K562 (cell line): ENCODE results near the gene DGKE. TPM values are rescaled to one million over a fixed set of nuclear protein-coding genes. Genes with fewer than 3 reads are reported as not detected.

Experiments
- CBFA2T3 ChIP-seq: fragments of 450-650 bp; IDR thresholded peaks from 2 replicates; pipeline ENCODE4 v1.6.1; 2017
- CHCHD3 ChIP-seq: fragments of 250-450 bp; sonication (Bioruptor Pico); IDR thresholded peaks from 2 replicates; pipeline ENCODE4 v2.1.2; 2022; ENCODE audit warnings: mild to moderate bottlenecking
- CHD1 ChIP-seq: fragments of 200-600 bp; sonication (generic); IDR thresholded peaks from one replicate; pipeline ENCODE4 v1.6.1; 2012; ENCODE audit warnings: mild to moderate bottlenecking, moderate library complexity, low read length, inconsistent platforms
- FOSL1 ChIP-seq: fragments of 200-800 bp; sonication (Bioruptor generic); conservative IDR thresholded peaks from 2 replicates; pipeline ENCODE4 v1.6.1; 2016; ENCODE audit warnings: missing genetic modification characterization, missing compliant biosample characterization
- MEF2A ChIP-seq: IDR thresholded peaks from 2 replicates; pipeline ENCODE4 v1.6.1; 2011; ENCODE audit warnings: low read depth, mild to moderate bottlenecking, low read length, moderate library complexity; ENCODE audit not compliant: control insufficient read depth
- MTA2 ChIP-seq: fragments of 450-650 bp; IDR thresholded peaks from 2 replicates; pipeline ENCODE4 v1.6.1; 2016; ENCODE audit warnings: low read depth
- NFIC ChIP-seq: fragments of 450-650 bp; IDR thresholded peaks from 2 replicates; pipeline ENCODE4 v1.6.1; 2017; ENCODE audit warnings: mild to moderate bottlenecking, inconsistent platforms
- PHB ChIP-seq: fragments of 250-450 bp; sonication (Bioruptor Pico); IDR thresholded peaks from 2 replicates; pipeline ENCODE4 v1.5.0; 2021
- SIN3A ChIP-seq, 2 experiments: fragments of 150-350 bp in 1 of 2; IDR thresholded peaks; 2 replicates each; pipeline ENCODE4 v1.6.1; 2011 to 2016; ENCODE audit warnings: borderline replicate concordance in 2 of 2, low read depth in 2 of 2, low read length in 2 of 2, mild to moderate bottlenecking in 2 of 2, moderate library complexity in 2 of 2; ENCODE audit not compliant: control insufficient read depth in 1 of 2
- SMAD3 ChIP-seq: fragments of 450-650 bp; formaldehyde crosslinking; conservative IDR thresholded peaks from 2 replicates; pipeline ENCODE4 v1.4.0; 2020; ENCODE audit warnings: mild to moderate bottlenecking
- SPI1 ChIP-seq: IDR thresholded peaks from 2 replicates; pipeline ENCODE4 v1.6.1; 2011; ENCODE audit warnings: low read depth, low read length, control low read depth, borderline replicate concordance
- ZNF239 ChIP-seq: fragments of 250-450 bp; sonication (Bioruptor Pico); IDR thresholded peaks from 2 replicates; pipeline ENCODE4 v1.4.0; 2020; ENCODE audit warnings: mild to moderate bottlenecking
- ZNF583 ChIP-seq: fragments of 250-450 bp; sonication (Bioruptor Pico); IDR thresholded peaks from 2 replicates; pipeline ENCODE4 v1.4.0; 2020
- polyA plus RNA-seq, 8 experiments: library from polyadenylated mRNA; depleted of rRNA in 4 of 8; stranded (reverse) in 5 of 8; unstranded in 3 of 8; fragments of >200 nt; fragmentation: Nextera tagmentation in 2 of 8; fragmentation: Illumina TruSeq in 1 of 8; extraction: Ambion mirVana in 2 of 8; extraction: Trizol in 1 of 8; gene quantifications; 2 replicates each; pipeline versions ENCODE4 v1.2.1 to v1.2.3, GENCODE V29; 2011 to 2014; ENCODE audit warnings: inconsistent platforms in 1 of 8, missing spikeins in 1 of 8
- total RNA-seq, 7 experiments: library from RNA; depleted of rRNA in 6 of 7; stranded (reverse); fragments of >200 nt in 6 of 7; fragmentation: Illumina TruSeq in 2 of 7; extraction: Trizol in 2 of 7; gene quantifications; 2 replicates each; pipeline versions ENCODE4 v1.2.1 to v1.2.3, GENCODE V29; 2011 to 2021; ENCODE audit warnings: low replicate concordance in 1 of 7
- TF ChIP-seq, protein P1 (sequence below): sonication (generic); formaldehyde crosslinking; IDR thresholded peaks from 2 replicates; pipeline ENCODE4 v1.4.0; 2020; ENCODE audit warnings: mild to moderate bottlenecking, missing genetic modification reagents
- TF ChIP-seq, protein P2 (sequence below), 3 experiments: fragments of 200-800 bp in 1 of 3; sonication (Bioruptor generic) in 1 of 3; sonication (generic) in 1 of 3; formaldehyde crosslinking in 1 of 3; IDR thresholded peaks; 2 replicates each; pipeline versions ENCODE4 v1.6.1 to v1.8.0; 2016 to 2022; ENCODE audit warnings: mild to moderate bottlenecking in 2 of 3, missing compliant biosample characterization in 2 of 3, missing genetic modification characterization in 2 of 3, missing genetic modification reagents in 1 of 3
- TF ChIP-seq, protein P3 (sequence below): fragments of 450-650 bp; formaldehyde crosslinking; IDR thresholded peaks from 2 replicates; pipeline ENCODE4 v1.4.0; 2020; ENCODE audit warnings: mild to moderate bottlenecking
- TF ChIP-seq, protein P4 (sequence below): sonication (generic); formaldehyde crosslinking; IDR thresholded peaks from 2 replicates; pipeline ENCODE4 v1.8.1; 2023; ENCODE audit warnings: mild to moderate bottlenecking, missing genetic modification reagents
- TF ChIP-seq, protein P5 (sequence below): sonication (generic); formaldehyde crosslinking; IDR thresholded peaks from 2 replicates; pipeline ENCODE4 v1.9.0; 2022; ENCODE audit warnings: mild to moderate bottlenecking, missing genetic modification reagents

DGKE gene
- total and polyA plus RNA-seq, 9 of the 15 experiments (the other 6 are each of a cell fraction or from before 2014, with no cell fraction given), result 1.3 to 9.9 (median 5.9) TPM

DNA sequence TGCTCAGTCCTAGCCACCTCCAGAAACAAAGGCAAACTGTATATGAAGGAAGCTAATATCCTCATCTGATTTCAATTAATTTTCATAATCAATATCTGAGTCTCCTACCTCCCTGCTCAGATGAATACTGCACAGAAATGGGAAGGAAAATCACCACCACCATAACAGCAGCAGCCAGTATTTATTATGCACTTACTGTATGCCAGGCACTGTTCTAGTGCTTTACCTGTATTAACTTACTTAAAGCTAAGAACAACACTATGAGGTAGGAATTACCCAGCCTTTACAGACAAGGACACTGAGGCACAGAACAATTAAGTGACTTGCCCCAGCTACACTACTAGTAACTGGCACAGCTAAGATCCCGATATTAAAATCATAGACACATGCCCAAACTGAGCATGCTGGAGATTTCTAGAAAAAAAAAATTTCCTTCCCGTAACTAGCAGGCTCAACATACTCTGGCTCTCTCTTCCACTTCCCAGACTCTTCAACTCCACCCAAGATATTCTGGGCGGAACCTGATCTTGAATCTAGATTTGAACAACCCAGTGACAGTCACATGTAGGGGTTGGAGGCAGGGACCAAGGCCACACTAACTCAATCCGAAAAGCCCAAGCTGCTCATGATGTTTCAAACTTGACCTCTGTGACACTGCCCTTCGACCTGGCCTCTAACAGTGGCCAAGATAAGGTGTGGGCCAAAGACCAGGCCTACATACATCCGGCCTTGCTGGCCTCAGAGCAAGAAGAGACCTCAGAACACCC is 76.0 kb downstream of the DGKE start (continued):
- TF ChIP-seq ZNF239 (CRISPR knock-in tag), result peak; percentile 69
- peak; percentile 77; the same call in 1 of the 2 replicates for TF ChIP-seq SMAD3 (CRISPR knock-in tag)
- no peak for TF ChIP-seq MEF2A
- TF ChIP-seq, protein P1, sequence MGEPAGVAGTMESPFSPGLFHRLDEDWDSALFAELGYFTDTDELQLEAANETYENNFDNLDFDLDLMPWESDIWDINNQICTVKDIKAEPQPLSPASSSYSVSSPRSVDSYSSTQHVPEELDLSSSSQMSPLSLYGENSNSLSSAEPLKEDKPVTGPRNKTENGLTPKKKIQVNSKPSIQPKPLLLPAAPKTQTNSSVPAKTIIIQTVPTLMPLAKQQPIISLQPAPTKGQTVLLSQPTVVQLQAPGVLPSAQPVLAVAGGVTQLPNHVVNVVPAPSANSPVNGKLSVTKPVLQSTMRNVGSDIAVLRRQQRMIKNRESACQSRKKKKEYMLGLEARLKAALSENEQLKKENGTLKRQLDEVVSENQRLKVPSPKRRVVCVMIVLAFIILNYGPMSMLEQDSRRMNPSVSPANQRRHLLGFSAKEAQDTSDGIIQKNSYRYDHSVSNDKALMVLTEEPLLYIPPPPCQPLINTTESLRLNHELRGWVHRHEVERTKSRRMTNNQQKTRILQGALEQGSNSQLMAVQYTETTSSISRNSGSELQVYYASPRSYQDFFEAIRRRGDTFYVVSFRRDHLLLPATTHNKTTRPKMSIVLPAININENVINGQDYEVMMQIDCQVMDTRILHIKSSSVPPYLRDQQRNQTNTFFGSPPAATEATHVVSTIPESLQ (CRISPR knock-in tag), result 0 out of 2 replicates have a peak, but pooled peaks have one; percentile 53
- TF ChIP-seq, protein P2, sequence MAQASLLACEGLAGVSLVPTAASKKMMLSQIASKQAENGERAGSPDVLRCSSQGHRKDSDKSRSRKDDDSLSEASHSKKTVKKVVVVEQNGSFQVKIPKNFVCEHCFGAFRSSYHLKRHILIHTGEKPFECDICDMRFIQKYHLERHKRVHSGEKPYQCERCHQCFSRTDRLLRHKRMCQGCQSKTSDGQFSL (CRISPR knock-in tag; IDR thresholded peaks at IDR 0.05), result no peak
- TF ChIP-seq, protein P2 (tag; IDR thresholded peaks at IDR 0.05), result no peak
- TF ChIP-seq PHB, result no peak
- TF ChIP-seq CBFA2T3, result peak; percentile 80
- 0 out of 2 replicates have a peak, but pooled peaks have one; percentile 37 for TF ChIP-seq SPI1
- TF ChIP-seq MTA2, result peak; percentile 55; the same call in 1 of the 2 replicates
- TF ChIP-seq SIN3A (IDR thresholded peaks at IDR 0.05; ENCODE audit: borderline replicate concordance in 2 of 2, control insufficient read depth in 1 of 2, low read depth in 2 of 2, low read length in 2 of 2), result peak in 1 of 2 experiments; percentile 81; a peak in 1 of 4 replicates
- no peak for TF ChIP-seq CHD1
- TF ChIP-seq, protein P3, sequence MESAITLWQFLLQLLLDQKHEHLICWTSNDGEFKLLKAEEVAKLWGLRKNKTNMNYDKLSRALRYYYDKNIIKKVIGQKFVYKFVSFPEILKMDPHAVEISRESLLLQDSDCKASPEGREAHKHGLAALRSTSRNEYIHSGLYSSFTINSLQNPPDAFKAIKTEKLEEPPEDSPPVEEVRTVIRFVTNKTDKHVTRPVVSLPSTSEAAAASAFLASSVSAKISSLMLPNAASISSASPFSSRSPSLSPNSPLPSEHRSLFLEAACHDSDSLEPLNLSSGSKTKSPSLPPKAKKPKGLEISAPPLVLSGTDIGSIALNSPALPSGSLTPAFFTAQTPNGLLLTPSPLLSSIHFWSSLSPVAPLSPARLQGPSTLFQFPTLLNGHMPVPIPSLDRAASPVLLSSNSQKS (CRISPR knock-in tag), result no peak
- TF ChIP-seq, protein P4, sequence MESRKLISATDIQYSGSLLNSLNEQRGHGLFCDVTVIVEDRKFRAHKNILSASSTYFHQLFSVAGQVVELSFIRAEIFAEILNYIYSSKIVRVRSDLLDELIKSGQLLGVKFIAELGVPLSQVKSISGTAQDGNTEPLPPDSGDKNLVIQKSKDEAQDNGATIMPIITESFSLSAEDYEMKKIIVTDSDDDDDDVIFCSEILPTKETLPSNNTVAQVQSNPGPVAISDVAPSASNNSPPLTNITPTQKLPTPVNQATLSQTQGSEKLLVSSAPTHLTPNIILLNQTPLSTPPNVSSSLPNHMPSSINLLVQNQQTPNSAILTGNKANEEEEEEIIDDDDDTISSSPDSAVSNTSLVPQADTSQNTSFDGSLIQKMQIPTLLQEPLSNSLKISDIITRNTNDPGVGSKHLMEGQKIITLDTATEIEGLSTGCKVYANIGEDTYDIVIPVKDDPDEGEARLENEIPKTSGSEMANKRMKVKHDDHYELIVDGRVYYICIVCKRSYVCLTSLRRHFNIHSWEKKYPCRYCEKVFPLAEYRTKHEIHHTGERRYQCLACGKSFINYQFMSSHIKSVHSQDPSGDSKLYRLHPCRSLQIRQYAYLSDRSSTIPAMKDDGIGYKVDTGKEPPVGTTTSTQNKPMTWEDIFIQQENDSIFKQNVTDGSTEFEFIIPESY, result no peak
- TF ChIP-seq, protein P5, sequence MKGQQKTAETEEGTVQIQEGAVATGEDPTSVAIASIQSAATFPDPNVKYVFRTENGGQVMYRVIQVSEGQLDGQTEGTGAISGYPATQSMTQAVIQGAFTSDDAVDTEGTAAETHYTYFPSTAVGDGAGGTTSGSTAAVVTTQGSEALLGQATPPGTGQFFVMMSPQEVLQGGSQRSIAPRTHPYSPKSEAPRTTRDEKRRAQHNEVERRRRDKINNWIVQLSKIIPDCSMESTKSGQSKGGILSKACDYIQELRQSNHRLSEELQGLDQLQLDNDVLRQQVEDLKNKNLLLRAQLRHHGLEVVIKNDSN, result peak; percentile 77
- TF ChIP-seq FOSL1 (tag), result peak; percentile 62
- peak; percentile 83; the same call in 1 of the 2 replicates for TF ChIP-seq ZNF583 (CRISPR knock-in tag)
- TF ChIP-seq NFIC, result peak; percentile 34; the same call in 1 of the 2 replicates
- TF ChIP-seq CHCHD3 (CRISPR knock-in tag), result no peak
